NCI-H2227 (cell line): ENCODE results near the gene SPRED1.

Source experiments
- DNase-seq: peaks from one replicate; lab custom pipeline; 2025; ENCODE audit not compliant: unreplicated experiment; lab: John Stamatoyannopoulos, UW

SPRED1 gene

DNA sequence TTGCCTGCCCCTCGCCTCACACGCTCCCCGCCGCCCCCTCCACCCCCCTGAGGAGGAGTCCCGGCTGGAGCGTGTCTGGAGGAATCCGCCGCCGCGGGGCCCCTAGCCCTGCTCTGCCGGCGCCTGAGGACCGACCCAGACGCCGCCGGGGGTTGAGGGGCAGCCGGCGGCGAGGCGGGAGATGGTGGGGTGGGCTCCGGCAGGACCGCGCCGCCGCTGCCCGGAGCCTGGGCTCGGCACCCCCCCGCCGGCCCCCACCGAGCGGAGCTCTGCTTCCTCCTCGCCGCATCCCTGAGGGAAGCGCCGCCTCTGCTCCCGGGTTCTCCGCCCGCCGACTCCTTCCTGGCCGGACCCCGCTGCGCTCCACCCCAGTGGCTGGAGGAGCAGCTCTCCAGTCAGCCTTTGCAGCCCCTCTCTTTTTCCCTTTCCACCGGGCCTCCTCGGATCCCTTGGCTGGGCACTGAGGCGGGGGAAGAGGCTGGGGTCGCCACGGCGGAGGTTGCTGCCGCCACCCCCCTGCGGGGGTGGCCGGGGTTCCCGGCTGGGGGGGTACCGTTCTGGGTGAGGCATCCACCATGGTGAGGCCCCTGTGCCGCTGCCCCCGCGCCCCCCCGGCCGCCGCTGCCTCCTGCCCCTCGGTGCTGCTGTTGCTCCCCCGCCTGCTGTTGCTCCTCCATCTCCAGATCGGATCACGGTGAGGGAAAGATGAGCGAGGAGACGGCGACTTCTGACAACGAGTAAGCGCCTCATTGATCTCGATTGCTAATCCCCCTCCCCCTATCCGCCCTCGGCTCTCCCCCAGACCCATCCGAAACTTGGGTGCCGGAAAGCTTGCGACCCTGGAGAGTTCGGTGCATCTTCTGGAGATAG is at the start of gene SPRED1:
Gene SPRED1 (plus strand): TSS at position 356 of the 870 bp plus-strand sequence. CDS start 350 bp downstream, at position 706.
- peak; percentile 70 for DNase-seq

GRCh38 chr15:38205526-38206272 is 46.9 kb upstream of the SPRED1 start:
- no peak for DNase-seq

- DNase-seq: no peak
These were observed 45.0 kb upstream of the SPRED1 start for GRCh38 chr15:38207621-38208020.

- no peak for DNase-seq
These were observed 44.4 kb upstream of the SPRED1 start for GRCh38 chr15:38208206-38208605.

GRCh38 chr15:38208779-38209178 is 43.9 kb upstream of the SPRED1 start:
- no peak for DNase-seq

GRCh38 chr15:38211249-38211648 is 41.4 kb upstream of the SPRED1 start:
- no peak for DNase-seq

DNA sequence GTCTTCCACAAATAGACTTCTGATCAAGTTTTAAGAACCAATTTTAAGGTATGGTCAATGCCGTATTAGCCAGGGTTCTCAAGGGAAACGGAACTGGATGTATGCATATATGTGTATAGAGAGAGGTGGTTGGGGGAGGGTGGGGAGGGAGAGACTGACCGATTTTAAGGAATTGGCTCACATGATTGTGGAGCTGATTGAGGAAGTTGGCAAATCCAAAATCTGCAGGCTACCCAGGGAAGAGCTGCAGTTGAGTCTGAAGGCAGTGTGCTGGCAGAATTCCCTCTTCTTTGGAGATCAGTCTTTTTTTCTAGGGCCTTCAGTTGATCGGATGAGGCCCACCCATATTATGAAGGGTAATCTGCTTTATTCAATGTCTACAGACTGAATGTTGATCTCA is 40.8 kb upstream of the SPRED1 start:
- DNase-seq: no peak

- no peak for DNase-seq
These were observed 39.8 kb upstream of the SPRED1 start for GRCh38 chr15:38212729-38213351.

DNA sequence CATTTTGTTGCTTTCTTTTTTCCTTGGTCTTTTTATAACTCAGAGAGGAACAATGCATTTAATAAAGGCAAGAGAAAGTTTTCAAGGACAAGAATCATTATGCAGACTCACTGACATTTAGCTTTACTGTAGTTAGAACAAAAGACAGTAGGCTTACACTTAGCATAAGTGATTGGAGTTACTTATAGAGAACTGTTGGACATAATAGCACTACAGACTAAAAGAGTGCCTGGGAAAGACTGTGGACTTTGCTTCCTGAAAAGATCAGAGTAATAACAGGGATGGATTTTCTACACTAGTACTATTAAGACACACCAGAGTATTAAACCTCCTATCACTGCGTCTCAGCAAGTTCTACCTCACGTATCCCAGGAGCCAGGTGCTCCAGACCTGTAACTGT is 39.3 kb upstream of the SPRED1 start:
- DNase-seq: no peak

- DNase-seq: no peak
These were observed 36.9 kb upstream of the SPRED1 start for GRCh38 chr15:38215707-38216106.

DNA sequence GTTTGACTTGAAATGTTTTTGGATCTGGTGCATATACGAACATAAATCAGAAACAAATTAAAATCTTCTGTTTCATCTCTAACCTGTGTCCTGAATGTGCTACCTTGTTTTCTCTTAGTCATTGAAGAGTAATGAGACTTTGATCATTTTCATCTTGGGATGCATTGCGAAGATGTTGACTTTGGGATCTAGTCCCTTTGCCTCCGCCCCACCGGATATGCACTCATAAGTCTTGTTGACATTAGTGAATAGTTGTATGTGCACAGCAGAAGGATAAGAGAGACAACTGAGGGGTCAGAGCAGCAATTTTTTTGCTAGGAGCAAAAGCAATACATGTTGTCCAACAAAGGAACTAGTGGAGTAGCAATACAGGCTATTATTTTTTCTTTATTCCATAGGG is 35.9 kb upstream of the SPRED1 start:
- no peak for DNase-seq

- no peak for DNase-seq
These were observed 35.4 kb upstream of the SPRED1 start for GRCh38 chr15:38217191-38217595.

GRCh38 chr15:38217788-38218609 is 34.6 kb upstream of the SPRED1 start:
- peak; percentile 84 for DNase-seq

GRCh38 chr15:38220606-38221273 is 31.9 kb upstream of the SPRED1 start:
- DNase-seq: no peak

DNA sequence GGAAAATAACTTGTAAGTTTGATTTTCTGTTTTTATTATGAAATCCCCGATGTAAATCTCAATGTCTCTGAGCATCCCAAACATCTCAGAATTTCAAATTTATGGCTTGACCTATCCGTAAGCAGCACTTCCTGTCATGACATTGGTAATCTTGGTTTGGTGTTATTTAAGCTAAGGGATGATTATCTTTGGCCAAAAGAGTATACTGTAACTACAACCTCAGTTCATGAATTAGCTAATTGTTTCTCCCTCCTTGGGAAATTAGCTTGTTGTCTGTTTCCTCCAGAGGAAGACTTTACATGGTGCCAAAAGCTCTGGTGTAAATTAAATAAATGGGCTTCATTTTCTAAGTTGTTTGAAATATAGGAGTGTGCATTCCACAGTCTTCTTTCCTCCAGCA is 28.1 kb upstream of the SPRED1 start:
- DNase-seq: no peak

DNA sequence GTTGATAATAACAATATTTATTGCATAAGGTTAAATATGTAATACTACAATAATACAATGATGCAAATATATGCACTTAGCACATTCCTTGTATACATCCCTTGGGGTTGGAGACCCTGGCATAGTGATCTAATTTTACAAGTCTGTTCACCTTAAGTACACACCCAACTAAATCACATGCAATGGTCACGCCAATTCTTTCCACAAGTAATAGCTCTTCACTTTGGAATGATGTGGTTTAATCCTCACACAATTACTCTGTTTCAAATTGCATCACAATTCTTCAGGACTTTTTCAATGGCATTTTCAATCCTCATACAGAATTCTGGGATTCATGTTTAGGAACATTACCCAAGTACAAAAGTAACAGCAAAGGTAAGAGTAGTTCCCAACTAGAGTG is 27.3 kb upstream of the SPRED1 start:
- no peak for DNase-seq

GRCh38 chr15:38226608-38227266 is 25.9 kb upstream of the SPRED1 start:
- no peak for DNase-seq

GRCh38 chr15:38227941-38228340 is 24.7 kb upstream of the SPRED1 start:
- no peak for DNase-seq

DNA sequence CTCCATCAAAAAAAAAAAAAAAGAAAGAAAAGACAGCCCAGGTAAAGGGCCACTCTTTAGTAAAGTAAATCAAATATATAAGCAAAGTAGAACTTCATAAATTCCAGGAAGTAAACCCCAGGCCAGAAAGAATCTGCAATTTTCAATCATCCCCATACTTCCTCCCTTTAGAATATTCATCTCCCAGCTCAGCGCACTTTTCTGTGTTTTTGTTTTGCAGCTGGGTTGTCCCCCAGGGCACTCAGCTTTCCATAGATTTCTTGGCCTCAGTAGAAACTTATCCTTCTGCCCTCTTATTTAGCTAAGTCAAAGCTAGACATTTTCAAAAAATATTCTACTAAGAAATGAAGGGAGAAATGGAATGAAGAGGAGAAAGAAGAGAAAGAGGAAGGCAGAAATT is 24.0 kb upstream of the SPRED1 start:
- no peak for DNase-seq
